Stimulated activated effector memory CD8-positive, alpha-beta T cell treated with anti-CD3 and anti-CD28 coated beads, Interleukin-12 subunit alpha, Interleukin-12 subunit beta, amount 100 ng/mL, for 72 hours (primary cell): ENCODE measurements around the gene CCDC74B.
"Not testable (repeated sequence)": the region's sequence is repeated elsewhere in the genome, so short reads cannot be mapped to it uniquely, and the experiment has no call there.

ENCODE experiments used
- ATAC-seq: fragments of 150-1000 bp; cut with Tn5 transposase; 2 replicates; pipeline ENCODE4 v1.10.0; 2021
- DNase-seq, 2 donors: peaks; one replicate each; pipeline ENCODE4 v3.0.0; 2021 to 2022; ENCODE audit warnings: low spot score in 2 of 2
- H3K27ac Mint-ChIP-seq: one replicate; pipeline ENCODE4 v1.8.0; 2022; ENCODE audit warnings: mild to moderate bottlenecking, mixed read lengths
- H3K36me3 Mint-ChIP-seq: one replicate; pipeline ENCODE4 v1.8.0; 2022; ENCODE audit warnings: mild to moderate bottlenecking, mixed read lengths
- H3K4me1 Mint-ChIP-seq: one replicate; pipeline ENCODE4 v1.8.0; 2022; ENCODE audit warnings: mixed read lengths
- H3K4me3 Mint-ChIP-seq: one replicate; pipeline ENCODE4 v1.8.0; 2022; ENCODE audit warnings: mild to moderate bottlenecking, mixed read lengths
- H3K9me3 Mint-ChIP-seq: one replicate; pipeline ENCODE4 v1.8.0; 2022; ENCODE audit warnings: mixed read lengths

The CCDC74B gene

GRCh38 chr2:130145006-130145414 lies at the start of gene CCDC74B:
TSS of gene CCDC74B (minus strand) at chr2:130145112. CDS start at chr2:130144996, 116 bp downstream.
- peak; percentile 51 to 68 for DNase-seq
- H3K27ac Mint-ChIP-seq, H3K9me3 Mint-ChIP-seq, H3K4me1 Mint-ChIP-seq, H3K36me3 Mint-ChIP-seq: not testable (repeated sequence)
- ATAC-seq = peak; percentile 89
- H3K4me3 Mint-ChIP-seq = peak within 1 kb of the TSS; percentile 74

- peaks cover 14% of the 10 kb centered on the region for H3K36me3 Mint-ChIP-seq
- ATAC-seq, H3K4me3 Mint-ChIP-seq, H3K27ac Mint-ChIP-seq, H3K4me1 Mint-ChIP-seq, H3K9me3 Mint-ChIP-seq: not testable (repeated sequence)
- DNase-seq = peak in 1 of 2 donors; percentile 45
Observed at GRCh38 chr2:130193824-130194223, 48.9 kb upstream of the CCDC74B start.

- DNase-seq = peak in 1 of 2 donors; percentile 38
- not testable (repeated sequence) for H3K4me3 Mint-ChIP-seq, H3K27ac Mint-ChIP-seq, H3K4me1 Mint-ChIP-seq, H3K9me3 Mint-ChIP-seq, ATAC-seq
- peaks cover 14% of the 10 kb centered on the region for H3K36me3 Mint-ChIP-seq
Observed at GRCh38 chr2:130192451-130192850, 47.5 kb upstream of the CCDC74B start.

GRCh38 chr2:130191319-130191718 lies 46.4 kb upstream of the CCDC74B start:
- peak in 1 of 2 donors; percentile 29 for DNase-seq
- ATAC-seq, H3K4me3 Mint-ChIP-seq, H3K9me3 Mint-ChIP-seq, H3K4me1 Mint-ChIP-seq, H3K27ac Mint-ChIP-seq: not testable (repeated sequence)
- peaks cover 17% of the 10 kb centered on the region for H3K36me3 Mint-ChIP-seq

GRCh38 chr2:130190237-130190636 lies 45.3 kb upstream of the CCDC74B start:
- peaks cover 7% of the 10 kb centered on the region for H3K4me1 Mint-ChIP-seq
- no peak overlapping the region for H3K27ac Mint-ChIP-seq
- no peak for ATAC-seq
- H3K9me3 Mint-ChIP-seq = no peaks in the 10 kb centered on the region
- peak in 1 of 2 donors; percentile 43 for DNase-seq
- H3K4me3 Mint-ChIP-seq = no peak overlapping the region
- H3K36me3 Mint-ChIP-seq = peaks cover 23% of the 10 kb centered on the region

GRCh38 chr2:130188958-130189357 lies 44.0 kb upstream of the CCDC74B start:
- ATAC-seq, DNase-seq, H3K4me1 Mint-ChIP-seq, H3K9me3 Mint-ChIP-seq, H3K27ac Mint-ChIP-seq, H3K4me3 Mint-ChIP-seq: not testable (repeated sequence)
- H3K36me3 Mint-ChIP-seq = peaks cover 30% of the 10 kb centered on the region

GRCh38 chr2:130187859-130188792 lies 43.2 kb upstream of the CCDC74B start:
- H3K4me1 Mint-ChIP-seq = peaks cover 18% of the 10 kb centered on the region
- not testable (repeated sequence) for DNase-seq, H3K27ac Mint-ChIP-seq, H3K4me3 Mint-ChIP-seq, H3K9me3 Mint-ChIP-seq, ATAC-seq
- H3K36me3 Mint-ChIP-seq = peaks cover 34% of the 10 kb centered on the region

- peaks cover 36% of the 10 kb centered on the region for H3K36me3 Mint-ChIP-seq
- no peak for DNase-seq
- ATAC-seq = no peak
- H3K27ac Mint-ChIP-seq = no peak overlapping the region
- peaks cover 19% of the 10 kb centered on the region for H3K4me1 Mint-ChIP-seq
- H3K4me3 Mint-ChIP-seq = no peak overlapping the region
- no peaks in the 10 kb centered on the region for H3K9me3 Mint-ChIP-seq
Observed at GRCh38 chr2:130187268-130187667, 42.4 kb upstream of the CCDC74B start.

GRCh38 chr2:130186391-130186790 lies 41.5 kb upstream of the CCDC74B start:
- no peak overlapping the region for H3K4me3 Mint-ChIP-seq
- peak overlapping the region; percentile 74 for H3K27ac Mint-ChIP-seq
- peaks cover 19% of the 10 kb centered on the region for H3K4me1 Mint-ChIP-seq
- peaks cover 39% of the 10 kb centered on the region for H3K36me3 Mint-ChIP-seq
- no peak for DNase-seq
- no peak for ATAC-seq
- no peaks in the 10 kb centered on the region for H3K9me3 Mint-ChIP-seq

- Mint-ChIP-seq H3K9me3 (no peaks in the 10 kb centered on the region), H3K36me3 (peaks cover 39% of the 10 kb centered on the region), H3K27ac (peak overlapping the region; percentile 74)
Observed at GRCh38 chr2:130185896-130186295, 41.0 kb upstream of the CCDC74B start.

GRCh38 chr2:130185436-130185835 lies 40.5 kb upstream of the CCDC74B start:
- no peak overlapping the region for H3K4me3 Mint-ChIP-seq
- peaks cover 24% of the 10 kb centered on the region for H3K4me1 Mint-ChIP-seq
- ATAC-seq (no peak), DNase-seq (no peak)
- H3K9me3 Mint-ChIP-seq = no peaks in the 10 kb centered on the region
- H3K36me3 Mint-ChIP-seq = peaks cover 36% of the 10 kb centered on the region
- peak overlapping the region; percentile 89 for H3K27ac Mint-ChIP-seq

More at GRCh38 chr2:130185896-130186295, 41.0 kb upstream of the CCDC74B start:
- ATAC-seq = no peak
- DNase-seq = no peak
- Mint-ChIP-seq H3K4me1 (peaks cover 22% of the 10 kb centered on the region), H3K4me3 (no peak overlapping the region)

GRCh38 chr2:130183512-130184373 lies 38.8 kb upstream of the CCDC74B start:
- DNase-seq = no peak
- no peak for ATAC-seq
- peak overlapping the region; percentile 89 for H3K27ac Mint-ChIP-seq

GRCh38 chr2:130182826-130183511 lies 38.1 kb upstream of the CCDC74B start:
- Mint-ChIP-seq H3K4me3 (peak overlapping the region; percentile 89), H3K27ac (peak overlapping the region; percentile 89), H3K36me3 (peaks cover 56% of the 10 kb centered on the region), H3K4me1 (peaks cover 24% of the 10 kb centered on the region)
- not testable (repeated sequence) for H3K9me3 Mint-ChIP-seq, ATAC-seq
- DNase-seq = peak in 1 of 2 donors; percentile 57

More at GRCh38 chr2:130183512-130184373, 38.8 kb upstream of the CCDC74B start:
- Mint-ChIP-seq H3K4me3 (peak overlapping the region; percentile 89), H3K36me3 (peaks cover 48% of the 10 kb centered on the region), H3K4me1 (peaks cover 24% of the 10 kb centered on the region), H3K9me3 (no peaks in the 10 kb centered on the region)

GRCh38 chr2:130181880-130182682 lies 37.2 kb upstream of the CCDC74B start, which contains the start of gene MZT2B:
TSS of gene MZT2B (plus strand) at chr2:130182262. CDS start at chr2:130182283, 21 bp downstream.
- Mint-ChIP-seq H3K27ac (peak within 1 kb of the TSS; percentile 96), H3K36me3 (peaks cover 59% of the 10 kb centered on the region), H3K4me3 (peak within 1 kb of the TSS; percentile 89), H3K4me1 (peaks cover 24% of the 10 kb centered on the region)
- peak; percentile 89 to 92 for DNase-seq
- ATAC-seq = peak; percentile 90
- not testable (repeated sequence) for H3K9me3 Mint-ChIP-seq
